SK-N-DZ (cell line): ENCODE measurements around the gene SHISAL1.

ENCODE experiments used
- DNase-seq: peaks from one replicate; pipeline ENCODE4 v3.0.0-alpha.2; 2015; ENCODE audit warnings: low spot score

Gene SHISAL1

GRCh38 chr22:44342347-44342956 is 29.7 kb upstream of the SHISAL1 start:
- no peak for DNase-seq

DNA sequence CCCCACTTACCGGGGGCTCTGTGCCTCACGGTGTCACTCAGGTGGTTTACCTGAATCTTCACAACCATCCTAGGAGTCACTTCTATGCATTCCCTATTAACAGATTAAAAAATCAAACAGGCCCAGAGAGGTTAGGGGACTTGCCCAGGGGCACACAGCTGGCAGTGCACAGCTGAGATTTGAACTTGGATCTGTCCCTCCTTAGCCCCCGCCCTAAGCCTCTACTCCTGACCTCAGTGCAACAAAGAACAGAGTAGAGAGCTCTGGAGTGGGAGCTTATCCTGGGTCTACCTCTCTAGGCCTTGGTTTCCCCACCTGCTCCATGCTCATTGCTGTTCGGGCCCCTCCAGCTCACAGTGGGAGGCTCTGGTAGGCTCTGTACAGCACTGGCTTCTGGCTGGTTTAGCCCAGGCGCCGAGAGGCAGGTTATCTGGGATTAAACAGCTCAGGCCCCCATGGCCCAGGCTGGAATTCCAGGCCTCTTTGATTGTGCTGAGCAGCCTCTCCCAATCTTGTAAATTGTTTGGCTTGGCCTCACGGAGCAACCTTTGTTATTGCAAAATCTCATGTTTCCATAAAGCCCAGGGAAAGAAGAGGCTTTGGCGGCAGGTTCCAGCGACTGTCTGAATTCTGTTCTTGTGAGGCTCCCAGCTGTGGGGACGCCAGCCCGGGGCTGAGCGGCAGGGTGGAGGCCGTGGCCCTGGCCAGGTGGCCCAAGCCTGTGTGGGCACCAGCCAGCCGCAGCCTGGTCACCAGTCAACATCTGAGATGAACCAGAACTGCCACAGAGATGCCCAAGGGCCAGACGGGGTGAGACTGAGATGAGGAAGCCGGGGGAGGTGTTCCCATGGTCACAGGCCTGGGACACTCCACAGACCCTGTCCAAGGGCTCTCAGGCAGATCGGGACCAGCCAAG is 28.9 kb upstream of the SHISAL1 start:
- DNase-seq = no peak

GRCh38 chr22:44340271-44341239 is 27.8 kb upstream of the SHISAL1 start:
- no peak for DNase-seq

GRCh38 chr22:44338906-44339305 is 26.2 kb upstream of the SHISAL1 start:
- DNase-seq = no peak

GRCh38 chr22:44338177-44338810 is 25.5 kb upstream of the SHISAL1 start:
- no peak for DNase-seq

DNA sequence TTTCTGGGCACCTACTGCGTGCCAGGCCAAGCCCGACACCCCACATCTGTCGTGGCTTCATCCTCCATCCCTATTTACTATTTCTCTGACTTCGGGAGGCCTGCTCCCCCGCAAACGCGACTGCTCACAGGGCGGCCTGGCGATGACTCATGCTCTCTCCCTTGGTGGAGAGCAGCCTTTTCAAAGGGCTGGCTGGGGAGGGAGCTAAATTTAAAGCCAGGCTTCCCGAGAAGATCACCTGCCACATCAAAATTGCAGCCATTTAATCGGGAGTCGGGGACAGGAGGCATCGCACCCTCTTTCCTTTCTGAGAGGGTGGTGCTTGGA is 24.9 kb upstream of the SHISAL1 start:
- DNase-seq = no peak

- DNase-seq = no peak
Measured at GRCh38 chr22:44336962-44337677, 24.4 kb upstream of the SHISAL1 start.

- no peak for DNase-seq
Measured at GRCh38 chr22:44335903-44336803, 23.4 kb upstream of the SHISAL1 start.

DNA sequence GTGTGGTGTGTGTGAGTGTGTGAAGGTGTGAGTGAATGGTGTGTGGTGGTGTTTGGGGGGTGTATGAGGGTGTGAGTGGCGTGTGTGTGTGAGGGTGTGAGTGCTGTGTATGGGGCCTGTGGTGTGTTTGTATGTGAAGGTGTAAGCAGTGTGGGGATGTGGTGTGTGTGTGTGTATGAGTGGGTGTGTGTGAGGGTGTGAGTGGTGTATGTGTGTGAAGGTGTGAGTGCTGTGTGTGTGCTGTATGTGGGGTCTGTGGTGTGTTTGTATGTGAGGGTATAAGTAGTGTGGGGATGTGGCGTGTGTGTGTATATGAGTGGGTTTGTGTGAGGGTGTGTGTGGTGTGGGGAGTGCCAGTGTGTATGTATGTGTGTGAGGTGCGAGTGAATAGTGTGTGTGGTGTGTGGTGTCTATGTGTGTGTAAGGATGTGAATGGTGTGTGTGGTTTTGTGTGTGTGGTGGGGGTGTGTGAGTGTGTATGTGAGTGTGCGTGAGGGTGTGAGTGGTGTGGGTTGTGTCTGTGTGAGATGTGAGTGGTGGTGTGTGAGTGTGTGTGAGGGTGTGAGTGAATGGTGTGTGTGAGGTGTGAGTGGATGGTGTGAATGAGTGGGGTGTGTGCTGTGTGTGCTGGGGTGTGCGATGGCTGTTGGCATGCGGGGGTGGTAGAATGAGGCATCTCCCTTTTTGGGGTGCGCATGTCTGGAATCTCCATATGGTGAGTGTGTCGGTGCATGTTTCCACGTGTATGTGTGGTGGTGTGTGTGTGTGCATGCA is 22.5 kb upstream of the SHISAL1 start:
- DNase-seq = no peak

DNA sequence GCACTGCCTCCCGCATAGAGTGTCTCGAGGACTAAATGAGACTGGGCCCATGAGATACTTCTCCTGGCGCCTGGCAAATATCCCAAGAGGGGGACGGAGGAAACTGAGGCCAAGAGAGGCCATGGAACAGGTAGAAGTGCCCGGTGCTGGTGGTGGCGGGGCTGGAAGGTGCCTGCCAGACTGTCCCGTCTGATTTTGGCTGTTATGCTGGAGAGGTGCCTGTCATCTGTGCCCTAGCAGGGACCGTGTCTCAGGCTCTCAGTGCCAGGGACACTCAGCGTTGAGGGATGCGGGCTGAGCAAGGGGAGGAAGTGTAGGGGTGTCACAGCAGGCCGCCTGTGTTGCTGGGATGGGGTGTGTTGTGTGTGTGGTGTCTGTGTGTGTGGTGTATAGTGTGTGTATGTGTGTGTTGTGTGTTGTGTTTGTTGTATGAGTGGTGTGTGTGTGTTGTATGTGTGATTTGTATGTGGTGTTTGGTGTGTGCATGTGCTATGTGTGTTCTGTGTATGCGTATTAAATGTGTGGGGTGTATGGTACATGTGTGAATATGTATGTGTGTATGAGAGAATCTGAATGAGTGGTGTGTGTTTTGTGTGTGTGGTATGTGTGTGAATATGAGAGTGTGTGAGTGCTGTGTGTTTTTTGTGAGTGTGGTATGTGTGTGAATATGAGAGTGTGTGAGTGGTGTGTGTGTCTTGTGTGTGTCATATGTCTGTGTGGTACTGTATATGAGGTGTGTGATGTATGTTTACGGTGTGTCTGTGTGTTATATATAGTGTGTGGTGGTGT is 21.3 kb upstream of the SHISAL1 start:
- DNase-seq = no peak

DNA sequence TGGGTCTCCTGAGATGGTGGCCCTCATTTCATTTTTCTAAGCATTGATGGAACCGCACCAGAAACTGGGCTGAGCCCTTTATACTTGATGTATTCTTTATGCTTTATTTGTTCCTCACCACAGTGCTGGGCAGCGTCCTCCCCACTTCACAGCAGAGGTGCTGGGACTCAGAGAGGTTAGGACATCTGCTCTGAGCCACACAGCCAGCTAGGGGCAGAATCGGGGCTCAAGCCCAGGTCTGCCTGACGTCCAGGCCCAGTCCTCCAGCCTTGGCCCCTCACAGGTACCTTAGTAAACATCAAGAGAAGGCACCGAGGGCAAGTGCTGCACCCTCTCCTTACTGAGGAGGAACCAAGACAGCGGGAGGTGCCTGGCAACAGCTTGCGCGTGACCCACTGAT is 20.2 kb upstream of the SHISAL1 start:
- DNase-seq = no peak

GRCh38 chr22:44331881-44332714 is 19.3 kb upstream of the SHISAL1 start:
- DNase-seq = no peak

DNA sequence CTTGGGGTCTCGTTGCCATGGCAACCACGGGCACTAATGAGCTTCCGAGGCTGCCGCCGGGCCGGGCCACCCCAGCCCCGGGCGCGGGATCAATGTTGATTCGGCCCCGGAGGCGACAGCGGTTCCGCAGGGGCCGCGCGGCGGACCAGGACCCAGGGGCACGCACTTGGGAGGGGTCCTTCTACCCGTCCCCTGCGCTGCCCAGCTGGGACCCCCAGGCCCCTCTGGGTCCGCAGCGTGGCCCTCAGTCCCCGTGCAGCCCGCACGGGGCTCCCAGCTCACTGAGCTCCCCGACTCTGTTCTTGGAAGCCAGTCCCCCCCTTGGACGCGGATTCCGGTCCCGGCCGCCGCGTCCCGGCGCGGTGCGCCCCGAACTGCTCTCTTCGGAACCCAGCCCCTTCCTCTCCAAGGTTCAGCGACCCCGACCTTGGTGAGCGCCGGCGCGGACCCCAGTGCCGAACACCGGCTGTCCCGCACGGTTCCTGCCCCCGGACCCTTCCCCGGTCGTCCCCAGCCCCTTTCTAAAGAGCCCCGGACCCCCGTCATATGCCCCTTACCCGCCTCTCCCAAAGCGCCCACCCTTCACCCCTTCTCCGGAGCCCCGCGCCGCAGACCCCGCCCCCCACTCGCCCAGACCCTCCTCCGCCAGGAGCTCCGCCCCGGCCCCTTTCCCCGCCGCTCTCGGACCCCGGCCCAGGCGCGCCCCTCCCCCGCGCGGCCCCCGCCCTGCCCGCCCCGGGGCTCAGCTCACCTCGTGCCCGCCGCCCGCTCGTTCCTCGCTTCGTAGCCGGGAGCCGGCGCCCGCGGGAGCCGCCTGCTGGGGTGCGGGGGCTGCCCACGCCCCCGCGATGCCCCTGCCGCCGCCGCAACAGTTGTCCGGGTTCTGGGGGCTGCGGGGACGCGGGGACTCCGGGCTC is 18.3 kb upstream of the SHISAL1 start:
- no peak for DNase-seq

DNA sequence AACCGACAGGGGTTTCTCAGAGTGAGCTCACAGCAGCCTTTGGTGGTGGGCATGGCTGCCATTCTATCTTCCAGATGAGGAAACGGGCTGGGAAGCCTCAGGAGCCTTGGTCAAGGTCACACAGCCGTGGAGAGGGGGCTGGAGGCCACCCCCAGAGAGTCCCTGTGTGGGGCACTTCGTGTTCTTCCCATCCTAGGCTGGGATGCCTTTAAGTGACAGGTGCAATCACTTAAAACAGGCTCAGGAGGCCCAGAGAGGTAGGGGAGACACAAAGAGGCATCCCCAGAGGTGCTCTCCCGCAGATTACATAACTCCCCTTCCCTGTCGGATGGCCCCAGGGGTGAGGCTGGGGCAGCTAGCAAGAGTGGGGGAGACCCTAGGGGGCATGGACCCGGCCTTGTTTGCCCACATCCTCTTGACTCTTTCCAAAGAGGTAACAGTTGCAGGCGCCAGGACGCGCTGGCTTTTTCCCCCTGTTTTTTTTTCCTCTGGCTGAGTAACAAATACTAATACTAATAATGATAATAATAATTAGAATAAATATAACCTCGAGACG is 17.5 kb upstream of the SHISAL1 start:
- DNase-seq = no peak

- DNase-seq = no peak
Measured at GRCh38 chr22:44329179-44329796, 16.5 kb upstream of the SHISAL1 start.
